Spleen (tissue), 11 donors: ENCODE data around the gene POMT2. TPM values are rescaled to one million over a fixed set of nuclear protein-coding genes. Genes with fewer than 3 reads are reported as not detected.

Experiments
- DNase-seq: peaks from one replicate; pipeline ENCODE4 v3.0.0-alpha.2; 2020
- H3K27ac ChIP-seq, 8 donors: fragments of 200-600 bp; sonication (generic) in 7 of 8; 1 replicate in 4 of 8; 2 replicates in 4 of 8; pipeline versions ENCODE4 v1.5.0 to v1.8.0; 2016 to 2021; ENCODE audit warnings: inconsistent platforms in 4 of 8, mild to moderate bottlenecking in 4 of 8, moderate library complexity in 1 of 8
- H3K27me3 ChIP-seq, 7 donors: fragments of 200-600 bp; sonication (generic) in 6 of 7; replicated peaks in 1 of 7; 1 replicate in 4 of 7; 2 replicates in 3 of 7; pipeline versions ENCODE4 v1.5.0 to v1.8.0; 2016 to 2021; ENCODE audit warnings: inconsistent platforms in 3 of 7, mild to moderate bottlenecking in 1 of 7
- H3K36me3 ChIP-seq, 6 donors: fragments of 200-600 bp; sonication (generic) in 5 of 6; 1 replicate in 4 of 6; 2 replicates in 2 of 6; pipeline versions ENCODE4 v1.5.0 to v1.8.0; 2016 to 2021; ENCODE audit warnings: inconsistent platforms in 2 of 6
- H3K4me1 ChIP-seq, 6 donors: fragments of 200-600 bp; sonication (generic) in 5 of 6; 1 replicate in 3 of 6; 2 replicates in 3 of 6; pipeline versions ENCODE4 v1.5.0 to v1.8.0; 2016 to 2021; ENCODE audit warnings: inconsistent platforms in 3 of 6
- H3K4me3 ChIP-seq, 8 donors: fragments of 200-600 bp; sonication (generic) in 7 of 8; 1 replicate in 4 of 8; 2 replicates in 4 of 8; pipeline versions ENCODE4 v1.5.0 to v1.8.0; 2016 to 2021; ENCODE audit warnings: inconsistent platforms in 4 of 8, mild to moderate bottlenecking in 4 of 8, moderate library complexity in 2 of 8
- H3K9me3 ChIP-seq, 8 donors: fragments of 200-600 bp; sonication (generic) in 7 of 8; 1 replicate in 4 of 8; 2 replicates in 4 of 8; pipeline versions ENCODE4 v1.5.0 to v1.8.0; 2016 to 2021; ENCODE audit warnings: inconsistent platforms in 4 of 8
- POLR2A ChIP-seq, 3 donors: fragments of 450-650 bp; IDR thresholded peaks; one replicate each; pipeline ENCODE4 v1.5.1; 2017; ENCODE audit warnings: antibody characterized with exemption in 3 of 3, mild to moderate bottlenecking in 1 of 3
- POLR2AphosphoS5 ChIP-seq, 3 donors: sonication (generic); formaldehyde crosslinking; IDR thresholded peaks; one replicate each; pipeline ENCODE4 v1.5.1; 2017; ENCODE audit warnings: antibody characterized with exemption in 3 of 3
- WGBS, 5 donors: extraction: QIAGEN DNeasy Blood & Tissue Kit in 3 of 5; methylation state at CpG; one replicate each; pipeline versions ENCODE4 v1.1.5 to v1.1.7; 2013 to 2018; 5-methylcytosine and 5-hydroxymethylcytosine counted together
- intact Hi-C: fragments of 100-400 bp; cut with DNase I; formaldehyde crosslinking; loops from one replicate; pipeline ENCODE4 v1.15.0; 2023; ENCODE audit warnings: low total_unique reads
- polyA plus RNA-seq, 3 donors: library from polyadenylated mRNA; stranded (reverse); fragments of 200-250 nt; gene quantifications; one replicate each; pipeline ENCODE4 v1.2.1, GENCODE V29; 2013
- total RNA-seq, 7 donors: library from RNA; depleted of rRNA in 3 of 7; stranded (reverse); fragments of >200 nt in 3 of 7; fragmentation: NEBNext Ultra II Directional in 4 of 7; extraction: Animal tissue kit (Norgen Biotek cat#: 25700) in 4 of 7; gene quantifications; one replicate each; pipeline versions ENCODE4 v1.1.0 to v1.2.1, GENCODE V29; 2016 to 2021
- TF ChIP-seq, protein P1 (sequence below), 11 experiments: fragments of 200-600 bp in 7 of 11; fragments of 450-650 bp in 4 of 11; sonication (generic) in 4 of 11; IDR thresholded peaks in 8 of 11; conservative IDR thresholded peaks in 3 of 11; 1 replicate in 7 of 11; 2 replicates in 4 of 11; pipeline versions ENCODE4 v1.4.0 to v1.8.0; 2016 to 2021; ENCODE audit warnings: antibody characterized with exemption in 11 of 11, inconsistent platforms in 4 of 11, mild to moderate bottlenecking in 1 of 11
- donor health status: healthy with polysubstance abuse.
- donor health status: DM: no; HTN: no; CAD: no; lungs with moderate emphysema.
- donor health status: DM: no; HTN: no; CAD: no.
- donor health status: Bipolar disorder and iron deficiency.
- donor health status: healthy.
- donor health status: DM: no; HTN: no; CAD: no.
- donor health status: DM: yes; HTN: yes; CAD: no.

Gene POMT2
- total and polyA plus RNA-seq, 10 donors: 5.4 to 23.6 (median 16.6) TPM

DNA sequence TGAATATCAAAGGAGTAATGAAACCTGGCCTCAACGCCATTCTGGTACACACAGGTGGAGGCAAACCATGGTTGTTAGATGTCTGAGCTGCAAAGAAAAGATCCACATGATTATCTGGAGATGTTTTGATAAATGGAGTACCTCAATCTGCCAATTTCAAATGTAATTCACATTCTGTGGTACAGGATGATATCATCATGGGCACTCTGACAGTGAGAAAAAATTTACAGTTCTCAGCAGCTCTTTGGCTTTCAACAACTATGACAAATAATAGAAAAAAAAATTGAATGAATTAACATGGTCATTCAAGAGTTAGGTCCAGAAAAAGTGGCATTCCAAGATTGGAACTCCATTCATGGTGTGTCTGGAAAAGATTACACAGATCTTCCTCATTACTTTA, 38.9 kb upstream of the POMT2 start:
- peaks cover 0 to 11% (median 0%) of the 10 kb centered on the region in 6 donors for H3K36me3 ChIP-seq
- no peak for TF ChIP-seq POLR2A (IDR thresholded peaks at IDR 0.05)
- H3K9me3 ChIP-seq: no peaks in the 10 kb centered on the region
- WGBS, 5 donors: 86 to 100% (median 94%) methylated on average over 1 of the region's 1 CpG
- no peak overlapping the region for H3K27ac ChIP-seq
- no peak for DNase-seq
- no peaks in the 10 kb centered on the region for H3K27me3 ChIP-seq
- no peak overlapping the region for H3K4me3 ChIP-seq
- H3K4me1 ChIP-seq: peaks cover 0 to 30% (median 0%) of the 10 kb centered on the region in 6 donors
- intact Hi-C loops: no loop called here

DNA sequence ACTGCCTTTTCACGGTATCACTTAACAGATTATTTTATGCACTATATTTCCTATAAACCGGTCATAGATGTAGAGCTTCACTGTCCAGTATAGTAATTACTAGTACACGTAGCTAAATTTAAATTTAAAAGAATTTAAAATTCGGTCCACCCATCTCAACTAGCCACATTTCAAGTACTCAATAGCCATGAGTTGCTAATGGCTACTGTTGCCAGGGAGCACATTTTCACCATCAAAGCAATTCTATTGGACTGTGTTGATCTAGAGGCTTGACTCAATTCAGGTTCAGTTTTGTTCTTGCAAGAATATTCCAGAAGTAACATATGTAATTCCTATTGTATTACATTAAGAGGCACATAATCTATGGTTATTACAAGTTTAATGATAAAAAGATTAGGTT, 36.2 kb upstream of the POMT2 start:
- Histone ChIP-seq H3K36me3 (peaks cover 0 to 11% (median 0%) of the 10 kb centered on the region in 6 donors), H3K27ac (no peak overlapping the region), H3K4me3 (no peak overlapping the region), H3K4me1 (peaks cover 0 to 12% (median 0%) of the 10 kb centered on the region in 6 donors), H3K9me3 (no peaks in the 10 kb centered on the region), H3K27me3 (no peaks in the 10 kb centered on the region)
- no peak for DNase-seq
- no peak for TF ChIP-seq POLR2AphosphoS5 (IDR thresholded peaks at IDR 0.05)
- TF ChIP-seq, protein P1, sequence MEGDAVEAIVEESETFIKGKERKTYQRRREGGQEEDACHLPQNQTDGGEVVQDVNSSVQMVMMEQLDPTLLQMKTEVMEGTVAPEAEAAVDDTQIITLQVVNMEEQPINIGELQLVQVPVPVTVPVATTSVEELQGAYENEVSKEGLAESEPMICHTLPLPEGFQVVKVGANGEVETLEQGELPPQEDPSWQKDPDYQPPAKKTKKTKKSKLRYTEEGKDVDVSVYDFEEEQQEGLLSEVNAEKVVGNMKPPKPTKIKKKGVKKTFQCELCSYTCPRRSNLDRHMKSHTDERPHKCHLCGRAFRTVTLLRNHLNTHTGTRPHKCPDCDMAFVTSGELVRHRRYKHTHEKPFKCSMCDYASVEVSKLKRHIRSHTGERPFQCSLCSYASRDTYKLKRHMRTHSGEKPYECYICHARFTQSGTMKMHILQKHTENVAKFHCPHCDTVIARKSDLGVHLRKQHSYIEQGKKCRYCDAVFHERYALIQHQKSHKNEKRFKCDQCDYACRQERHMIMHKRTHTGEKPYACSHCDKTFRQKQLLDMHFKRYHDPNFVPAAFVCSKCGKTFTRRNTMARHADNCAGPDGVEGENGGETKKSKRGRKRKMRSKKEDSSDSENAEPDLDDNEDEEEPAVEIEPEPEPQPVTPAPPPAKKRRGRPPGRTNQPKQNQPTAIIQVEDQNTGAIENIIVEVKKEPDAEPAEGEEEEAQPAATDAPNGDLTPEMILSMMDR (IDR thresholded peaks at IDR 0.05 in 8 of 11, conservative IDR thresholded peaks at IDR 0.05 in 3 of 11): no peak
- TF ChIP-seq POLR2A (IDR thresholded peaks at IDR 0.05): no peak
- intact Hi-C loops: no loop called here
- 92 to 97% (median 96%) methylated on average over 4 of the region's 4 CpGs for WGBS, 5 donors

DNA sequence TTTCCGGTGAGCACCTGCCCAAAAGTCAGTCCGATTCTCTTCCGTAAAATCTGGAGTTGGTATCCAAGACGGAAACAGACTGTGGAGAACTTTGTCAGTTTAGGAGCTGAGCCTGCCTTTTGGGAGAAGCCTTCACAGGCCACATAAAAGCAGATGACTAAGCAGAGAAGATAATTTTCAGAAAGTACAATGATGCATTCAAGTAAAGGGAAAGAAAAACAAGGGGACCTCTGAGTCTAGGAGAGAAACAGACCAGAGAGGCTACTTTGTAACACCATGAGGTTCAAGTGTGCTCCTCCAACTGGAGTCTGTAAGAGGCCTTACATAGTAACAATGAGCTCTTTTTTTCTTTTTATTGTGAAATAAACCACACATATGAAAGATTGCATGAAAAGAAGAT, 35.1 kb upstream of the POMT2 start:
- no peaks in the 10 kb centered on the region for H3K9me3 ChIP-seq
- no peak overlapping the region for H3K4me3 ChIP-seq
- intact Hi-C loops: no loop called here
- no peak for DNase-seq
- 94 to 100% (median 99%) methylated on average over 4 of the region's 4 CpGs for WGBS, 5 donors
- peaks cover 0 to 6% (median 0%) of the 10 kb centered on the region in 6 donors for H3K4me1 ChIP-seq
- TF ChIP-seq, protein P1 (IDR thresholded peaks at IDR 0.05 in 8 of 11, conservative IDR thresholded peaks at IDR 0.05 in 3 of 11): no peak
- TF ChIP-seq POLR2AphosphoS5 (IDR thresholded peaks at IDR 0.05) (no peak), POLR2A (IDR thresholded peaks at IDR 0.05) (no peak)
- H3K27ac ChIP-seq: no peak overlapping the region
- H3K27me3 ChIP-seq: no peaks in the 10 kb centered on the region
- peaks cover 0 to 21% (median 4%) of the 10 kb centered on the region in 6 donors for H3K36me3 ChIP-seq

DNA sequence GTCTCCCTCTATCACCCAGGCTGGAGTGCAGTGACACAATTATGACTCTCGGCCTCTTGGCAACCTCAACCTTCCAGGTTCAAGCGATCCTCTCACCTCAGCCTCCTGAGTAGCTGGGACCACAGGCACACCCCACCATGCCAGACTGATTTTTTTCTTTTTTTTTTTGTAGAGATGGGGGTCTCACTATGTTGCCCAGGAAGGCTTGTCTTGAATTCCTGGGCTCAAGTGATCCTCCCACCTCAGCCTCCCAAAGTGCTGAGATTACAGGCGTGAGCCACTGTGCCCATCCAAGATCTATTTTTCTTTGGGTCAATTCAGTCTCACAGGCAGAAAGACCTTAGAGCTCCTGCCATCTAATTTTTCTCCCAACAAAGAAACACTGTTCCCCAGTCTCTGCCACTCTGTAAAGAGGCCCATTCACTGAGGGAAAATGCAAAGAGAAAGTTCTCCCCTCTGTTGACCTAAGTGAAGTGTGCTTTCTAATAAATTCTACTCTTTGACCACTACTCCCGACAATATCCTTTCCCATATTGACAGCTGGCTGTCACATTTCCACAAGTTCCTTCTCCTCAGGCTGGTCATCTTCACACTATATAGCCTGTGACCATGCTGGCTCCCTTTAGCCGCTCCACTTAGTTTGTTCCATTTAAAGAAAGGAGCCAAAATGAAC, 32.9 kb upstream of the POMT2 start:
- Histone ChIP-seq H3K9me3 (no peaks in the 10 kb centered on the region), H3K4me1 (peaks cover 0 to 1% (median 0%) of the 10 kb centered on the region in 6 donors), H3K27me3 (no peaks in the 10 kb centered on the region), H3K4me3 (no peak overlapping the region), H3K36me3 (peaks cover 0 to 38% (median 16%) of the 10 kb centered on the region in 6 donors), H3K27ac (no peak overlapping the region)
- intact Hi-C loops: no loop called here
- no peak for TF ChIP-seq POLR2A (IDR thresholded peaks at IDR 0.05)
- TF ChIP-seq POLR2AphosphoS5 (IDR thresholded peaks at IDR 0.05): no peak
- TF ChIP-seq, protein P1 (IDR thresholded peaks at IDR 0.05 in 8 of 11, conservative IDR thresholded peaks at IDR 0.05 in 3 of 11): no peak
- 91 to 93% (median 92%) methylated on average over 5 of the region's 5 CpGs for WGBS, 5 donors
- no peak for DNase-seq
